Ishikawa (cell line): ENCODE data around the gene CFAP221.

Experiments used
- CEBPB ChIP-seq: IDR thresholded peaks from 2 replicates; pipeline ENCODE4 v1.6.1; 2012
- CREB1 ChIP-seq: IDR thresholded peaks from 2 replicates; pipeline ENCODE4 v1.6.1; 2012; ENCODE audit warnings: low read depth
- EGR1 ChIP-seq: IDR thresholded peaks from 2 replicates; pipeline ENCODE4 v1.6.1; 2012
- EP300 ChIP-seq: IDR thresholded peaks from 2 replicates; pipeline ENCODE4 v1.6.1; 2012; ENCODE audit warnings: borderline replicate concordance
- FOXM1 ChIP-seq: IDR thresholded peaks from 2 replicates; pipeline ENCODE4 v1.6.1; 2012; ENCODE audit warnings: low read depth, borderline replicate concordance
- NFIC ChIP-seq: IDR thresholded peaks from 2 replicates; pipeline ENCODE4 v1.6.1; 2012
- RAD21 ChIP-seq: IDR thresholded peaks from 2 replicates; pipeline ENCODE4 v1.6.1; 2012; ENCODE audit warnings: low read depth
- REST ChIP-seq: IDR thresholded peaks from 2 replicates; pipeline ENCODE4 v1.6.1; 2012; ENCODE audit warnings: low read depth, mild to moderate bottlenecking
- TAF1 ChIP-seq: IDR thresholded peaks from 2 replicates; pipeline ENCODE4 v1.6.1; 2012; ENCODE audit warnings: low read depth, mild to moderate bottlenecking
- TCF12 ChIP-seq: IDR thresholded peaks from 2 replicates; pipeline ENCODE4 v1.6.1; 2012; ENCODE audit warnings: low read depth
- TEAD4 ChIP-seq: IDR thresholded peaks from 2 replicates; pipeline ENCODE4 v1.6.1; 2012
- USF1 ChIP-seq: IDR thresholded peaks from 2 replicates; pipeline ENCODE4 v1.6.1; 2012
- YY1 ChIP-seq: IDR thresholded peaks from 2 replicates; pipeline ENCODE4 v1.6.1; 2012; ENCODE audit warnings: low read depth
- ZBTB7A ChIP-seq: IDR thresholded peaks from 2 replicates; pipeline ENCODE4 v1.6.1; 2012; ENCODE audit warnings: low read depth
- TF ChIP-seq, protein P1 (sequence below): IDR thresholded peaks from 2 replicates; pipeline ENCODE4 v1.6.1; 2012

The CFAP221 gene

GRCh38 chr2:119668546-119668945 is 124.3 kb downstream of the CFAP221 start:
- TF ChIP-seq TEAD4, result no peak
- TF ChIP-seq TCF12, result no peak
- TF ChIP-seq NFIC, result no peak
- no peak for TF ChIP-seq TAF1
- TF ChIP-seq EGR1, result no peak
- no peak for TF ChIP-seq REST
- no peak for TF ChIP-seq ZBTB7A
- TF ChIP-seq YY1, result no peak

DNA sequence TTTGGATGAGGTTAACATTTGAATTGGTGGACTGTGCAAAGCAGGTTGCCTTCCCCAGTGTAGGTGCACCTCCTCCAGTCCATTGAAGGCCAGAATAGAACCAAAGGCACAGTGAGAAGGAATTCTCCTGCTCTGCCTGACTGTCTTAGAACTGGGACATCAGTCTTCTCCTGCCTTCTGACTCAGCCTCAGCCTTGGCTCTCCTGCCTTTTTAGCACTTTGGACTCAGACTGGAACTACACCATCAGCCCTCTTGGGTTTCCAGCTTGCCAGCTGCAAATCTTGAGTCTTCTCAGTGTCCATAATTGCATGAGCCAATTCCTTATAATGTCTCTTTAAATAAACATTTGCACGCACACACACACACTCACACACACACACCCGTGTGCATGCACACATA is 126.8 kb downstream of the CFAP221 start:
- TF ChIP-seq YY1 (no peak), TAF1 (no peak), NFIC (no peak), FOXM1 (no peak), USF1 (no peak), CEBPB (no peak), CREB1 (no peak), RAD21 (no peak), EGR1 (no peak), EP300 (no peak)

- TF ChIP-seq EGR1, result no peak
- TF ChIP-seq ZBTB7A, result no peak
- TF ChIP-seq, protein P1, sequence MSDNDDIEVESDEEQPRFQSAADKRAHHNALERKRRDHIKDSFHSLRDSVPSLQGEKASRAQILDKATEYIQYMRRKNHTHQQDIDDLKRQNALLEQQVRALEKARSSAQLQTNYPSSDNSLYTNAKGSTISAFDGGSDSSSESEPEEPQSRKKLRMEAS, result no peak
- no peak for TF ChIP-seq FOXM1
- no peak for TF ChIP-seq EP300
- no peak for TF ChIP-seq TEAD4
- TF ChIP-seq NFIC, result no peak
- TF ChIP-seq TAF1, result no peak
- no peak for TF ChIP-seq TCF12
- TF ChIP-seq REST, result no peak
Observed at GRCh38 chr2:119671752-119672151, 127.5 kb downstream of the CFAP221 start.

DNA sequence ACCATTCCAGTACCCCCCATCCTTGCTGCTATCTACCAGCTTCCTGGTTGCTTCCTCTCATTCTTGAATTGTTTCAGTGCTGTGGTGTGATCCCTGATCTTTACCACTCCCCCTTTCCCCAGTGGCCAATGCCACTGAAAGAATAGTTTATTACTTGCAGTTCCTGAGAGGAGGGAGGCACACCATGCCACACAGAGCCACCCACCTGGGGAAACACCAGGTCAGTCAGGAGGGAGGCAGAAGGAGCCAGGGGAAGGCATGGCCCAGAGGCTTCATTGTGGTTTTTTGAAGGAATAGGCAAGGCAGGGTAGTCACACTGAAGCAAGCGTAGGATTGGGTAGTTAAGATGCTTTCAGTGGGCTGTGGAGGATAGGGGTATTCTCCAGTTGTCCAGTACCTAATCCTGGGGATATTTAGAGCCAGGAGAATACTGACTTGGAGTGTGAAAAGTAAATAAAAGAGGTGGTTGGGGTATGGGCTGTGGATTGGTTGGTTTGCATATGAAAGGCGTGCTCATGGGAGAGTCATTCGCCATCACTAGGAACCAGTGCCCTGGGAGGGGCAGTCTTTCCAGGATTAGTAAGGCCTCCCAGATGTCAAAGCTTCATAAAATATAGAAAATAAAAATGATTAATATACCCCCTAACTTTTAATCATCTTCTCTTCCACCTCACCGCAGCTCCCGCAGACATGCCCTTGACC is 128.1 kb downstream of the CFAP221 start:
- TF ChIP-seq YY1 (no peak), TCF12 (no peak), CEBPB (no peak)

GRCh38 chr2:119673796-119674195 is 129.5 kb downstream of the CFAP221 start:
- TF ChIP-seq EP300 (no peak), YY1 (no peak), CEBPB (no peak), FOXM1 (no peak), RAD21 (no peak), NFIC (no peak), EGR1 (no peak), TEAD4 (no peak), TAF1 (no peak), ZBTB7A (no peak)
- TF ChIP-seq, protein P1, result no peak

GRCh38 chr2:119674711-119675500 is 130.7 kb downstream of the CFAP221 start:
- TF ChIP-seq NFIC (0 out of 2 replicates have a peak, but pooled peaks have one; percentile 32), EGR1 (peak; percentile 18; the same call in 1 of the 2 replicates), TAF1 (no peak)
